ENCODE results near the gene MAP7.

- TF ChIP-seq CTCF (IDR thresholded peaks at IDR 0.05; ENCODE audit: low read length), result no peak
- TF ChIP-seq EZH2 (optimal IDR thresholded peaks at IDR 0.05; ENCODE audit: low read depth, low read length), result no peak
- no peak for TF ChIP-seq EZH2phosphoT487 (IDR thresholded peaks at IDR 0.05; ENCODE audit: low read length)
Observed at GRCh38 chr6:136347847-136348246, 202.4 kb downstream of the MAP7 start.

Measured in MM.1S (cell line).